ENCODE data around the gene LRP2.

GRCh38 chr2:169087757-169088379 is 274.5 kb downstream of the LRP2 start:
- TF ChIP-seq ZNF263 (CRISPR knock-in tag; IDR thresholded peaks at IDR 0.05; ENCODE audit: low read depth) (no peak), CTCF (IDR thresholded peaks at IDR 0.05) (no peak), MYBL2 (CRISPR knock-in tag; IDR thresholded peaks at IDR 0.05) (no peak), ATF1 (CRISPR knock-in tag; IDR thresholded peaks at IDR 0.05) (no peak), NFATC4 (CRISPR knock-in tag; IDR thresholded peaks at IDR 0.05) (no peak), EMX1 (CRISPR knock-in tag; IDR thresholded peaks at IDR 0.05) (no peak), SMAD4 (CRISPR knock-in tag; IDR thresholded peaks at IDR 0.05) (no peak), JUN (CRISPR knock-in tag; IDR thresholded peaks at IDR 0.05) (no peak), FOXP4 (CRISPR knock-in tag; IDR thresholded peaks at IDR 0.05) (no peak), MAX (CRISPR knock-in tag; IDR thresholded peaks at IDR 0.05) (no peak), IRF2 (CRISPR knock-in tag; IDR thresholded peaks at IDR 0.05; ENCODE audit: borderline replicate concordance, low read depth) (no peak), CREB1 (CRISPR knock-in tag; IDR thresholded peaks at IDR 0.05) (no peak)

All from WTC11 (cell line).